GM18873 (cell line): ENCODE measurements around the gene PDK2.
"Not testable (repeated sequence)": the region's sequence is repeated elsewhere in the genome, so short reads cannot be mapped to it uniquely, and the experiment has no call there.

Experiments used
- ATAC-seq: cut with Tn5 transposase; IDR thresholded peaks from one replicate; pipeline ENCODE4 v1.9.1; 2021; ENCODE audit warnings: mild to moderate bottlenecking, moderate library complexity, moderate number of reproducible peaks; ENCODE audit not compliant: unreplicated experiment, low FRiP score

The PDK2 gene

GRCh38 chr17:50057521-50057991 is 37.6 kb upstream of the PDK2 start:
- no peak for ATAC-seq

GRCh38 chr17:50058296-50058953 is 36.7 kb upstream of the PDK2 start:
- ATAC-seq = no peak

- no peak for ATAC-seq
Observed at GRCh38 chr17:50059256-50059655, 35.9 kb upstream of the PDK2 start.

- ATAC-seq = no peak
Observed at GRCh38 chr17:50059759-50060273, 35.3 kb upstream of the PDK2 start.

GRCh38 chr17:50060951-50061712 is 34.0 kb upstream of the PDK2 start:
- ATAC-seq = no peak

- ATAC-seq = not testable (repeated sequence)
Observed at GRCh38 chr17:50061713-50062045, 33.5 kb upstream of the PDK2 start.

- no peak for ATAC-seq
Observed at GRCh38 chr17:50062293-50063243, 32.6 kb upstream of the PDK2 start.

GRCh38 chr17:50063561-50064252 is 31.4 kb upstream of the PDK2 start:
- ATAC-seq = no peak

GRCh38 chr17:50064253-50065001 is 30.7 kb upstream of the PDK2 start:
- ATAC-seq = no peak

- no peak for ATAC-seq
Observed at GRCh38 chr17:50065056-50065455, 30.1 kb upstream of the PDK2 start.

GRCh38 chr17:50066995-50067394 is 28.2 kb upstream of the PDK2 start:
- no peak for ATAC-seq

- no peak for ATAC-seq
Observed at GRCh38 chr17:50067996-50068395, 27.2 kb upstream of the PDK2 start.

GRCh38 chr17:50070908-50071680 is 24.1 kb upstream of the PDK2 start:
- ATAC-seq = no peak

- no peak for ATAC-seq
Observed at GRCh38 chr17:50071692-50072091, 23.5 kb upstream of the PDK2 start.

GRCh38 chr17:50072130-50072529 is 23.0 kb upstream of the PDK2 start:
- ATAC-seq = no peak

- no peak for ATAC-seq
Observed at GRCh38 chr17:50072925-50073324, 22.2 kb upstream of the PDK2 start.

- no peak for ATAC-seq
Observed at GRCh38 chr17:50074227-50074626, 20.9 kb upstream of the PDK2 start.

- ATAC-seq = no peak
Observed at GRCh38 chr17:50075446-50076032, 19.6 kb upstream of the PDK2 start.
